ENCODE data around the gene HECW1. TPM values are rescaled to one million over a fixed set of nuclear protein-coding genes. Genes with fewer than 3 reads are reported as not detected.
"Not testable (repeated sequence)": the region's sequence is repeated elsewhere in the genome, so short reads cannot be mapped to it uniquely, and the experiment has no call there.

HECW1 gene
- total RNA-seq, 1 experiment from 2014 or later, result 0.77 TPM

DNA sequence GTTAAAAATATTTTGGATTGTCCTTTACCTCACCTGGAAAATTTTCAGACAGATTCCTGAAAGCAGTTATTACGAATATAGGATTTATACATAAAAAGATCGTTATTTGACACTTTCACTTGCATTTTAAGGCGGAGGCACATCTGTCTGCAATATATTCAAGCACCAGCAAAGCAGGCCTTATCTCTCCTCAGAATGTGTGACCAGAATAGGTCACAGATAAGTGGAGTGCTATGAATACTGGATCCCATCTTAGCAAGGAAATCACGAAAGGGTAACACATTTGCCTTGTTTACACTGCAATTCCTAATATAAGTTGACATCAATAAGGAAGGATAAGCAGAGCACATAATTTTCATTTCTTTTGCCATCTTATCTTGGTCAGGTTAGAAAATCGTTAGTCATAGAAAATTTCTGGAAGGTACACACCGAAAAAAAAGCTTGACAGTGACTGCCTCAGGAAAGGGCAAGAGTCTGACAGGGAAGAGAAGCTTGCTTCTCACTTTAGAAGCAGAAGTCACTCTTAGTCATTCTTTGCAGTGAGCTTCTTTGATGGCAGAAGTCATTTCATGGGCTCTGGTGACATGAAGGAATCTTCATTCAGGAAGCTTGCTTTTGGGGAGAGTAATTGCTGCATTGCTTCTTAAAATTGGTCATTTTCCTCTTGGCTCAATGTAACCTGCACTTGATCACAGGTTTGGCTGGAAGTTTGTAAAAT lies 372.4 kb downstream of the HECW1 start:
- TF ChIP-seq TCF7L2 (IDR thresholded peaks at IDR 0.05; ENCODE audit: low read depth, low read length), result no peak
- H3K4me1 ChIP-seq (ENCODE audit: control insufficient read depth, insufficient read depth, low read length), result no peaks in the 10 kb centered on the region
- intact Hi-C loops (cut with micrococcal nuclease; ENCODE audit: unreplicated experiment), result no loop called here
- no peak for ATAC-seq
- no peak overlapping the region for H3K27ac ChIP-seq (ENCODE audit: low read length)
- in situ Hi-C loops (cut with HindIII; ENCODE audit: low pct_unique_long_range_greater_than_20kb, low sequenced_read_pairs), result no loop called here
- DNase-seq (ENCODE audit: low read depth, low spot score), result no peak
- no peaks in the 10 kb centered on the region for H3K36me3 ChIP-seq (ENCODE audit: control insufficient read depth, insufficient read depth, low read length)
- no peak overlapping the region for H3K4me3 ChIP-seq (ENCODE audit: low read depth in 2 of 2, low read length in 2 of 2)
- ChIA-PET CTCF (no interaction called here), POLR2A (no interaction called here)
- no peaks in the 10 kb centered on the region for H3K9me3 ChIP-seq (ENCODE audit: control insufficient read depth, insufficient read depth, low read depth, low read length)
- BruUV-seq (replicated peaks), result no TSS peak
- 0 out of 2 replicates have a peak, but pooled peaks cover 2% of the 10 kb centered on the region for H3K27me3 ChIP-seq (ENCODE audit: control insufficient read depth, insufficient read depth, low read length)

DNA sequence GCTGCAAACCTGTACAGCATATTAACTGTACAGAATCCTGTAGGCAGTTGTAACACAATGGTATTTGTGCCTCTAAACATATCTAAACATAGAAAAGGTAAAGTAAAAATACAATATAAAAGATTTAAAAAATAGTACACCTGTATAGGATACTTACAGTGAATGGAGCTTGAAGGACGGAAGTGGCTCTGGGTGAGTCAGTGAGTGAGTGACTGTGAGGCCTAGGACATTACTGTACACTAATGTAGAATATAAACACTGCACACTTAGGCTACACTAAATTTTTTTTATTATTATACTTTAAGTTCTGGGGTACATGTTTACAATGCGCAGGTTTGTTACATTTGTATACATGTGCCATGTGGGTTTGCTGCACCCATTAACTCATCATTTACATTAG lies 373.1 kb downstream of the HECW1 start:
- ATAC-seq, result no peak
- CTCF ChIA-PET, result no interaction called here
- Histone ChIP-seq H3K4me3 (ENCODE audit: low read depth in 2 of 2, low read length in 2 of 2) (no peak overlapping the region), H3K36me3 (ENCODE audit: control insufficient read depth, insufficient read depth, low read length) (no peaks in the 10 kb centered on the region), H3K27ac (ENCODE audit: low read length) (no peak overlapping the region), H3K4me1 (ENCODE audit: control insufficient read depth, insufficient read depth, low read length) (no peaks in the 10 kb centered on the region), H3K27me3 (ENCODE audit: control insufficient read depth, insufficient read depth, low read length) (peaks cover 4% of the 10 kb centered on the region; the same call in 1 of the 2 replicates), H3K9me3 (ENCODE audit: control insufficient read depth, insufficient read depth, low read depth, low read length) (no peaks in the 10 kb centered on the region)
- in situ Hi-C loops (cut with HindIII; ENCODE audit: low pct_unique_long_range_greater_than_20kb, low sequenced_read_pairs), result no loop called here
- no peak for DNase-seq (ENCODE audit: low read depth, low spot score)
- POLR2A ChIA-PET, result no interaction called here
- TF ChIP-seq SIN3A (IDR thresholded peaks at IDR 0.05; ENCODE audit: borderline replicate concordance, insufficient read depth, low read depth, low read length), result no peak
- no peak for TF ChIP-seq CTCF (IDR thresholded peaks at IDR 0.05)
- TF ChIP-seq POLR2AphosphoS5 (IDR thresholded peaks at IDR 0.05; ENCODE audit: low read depth, low read length), result no peak
- no peak for TF ChIP-seq TCF7L2 (IDR thresholded peaks at IDR 0.05; ENCODE audit: low read depth, low read length)
- TF ChIP-seq, protein P1, sequence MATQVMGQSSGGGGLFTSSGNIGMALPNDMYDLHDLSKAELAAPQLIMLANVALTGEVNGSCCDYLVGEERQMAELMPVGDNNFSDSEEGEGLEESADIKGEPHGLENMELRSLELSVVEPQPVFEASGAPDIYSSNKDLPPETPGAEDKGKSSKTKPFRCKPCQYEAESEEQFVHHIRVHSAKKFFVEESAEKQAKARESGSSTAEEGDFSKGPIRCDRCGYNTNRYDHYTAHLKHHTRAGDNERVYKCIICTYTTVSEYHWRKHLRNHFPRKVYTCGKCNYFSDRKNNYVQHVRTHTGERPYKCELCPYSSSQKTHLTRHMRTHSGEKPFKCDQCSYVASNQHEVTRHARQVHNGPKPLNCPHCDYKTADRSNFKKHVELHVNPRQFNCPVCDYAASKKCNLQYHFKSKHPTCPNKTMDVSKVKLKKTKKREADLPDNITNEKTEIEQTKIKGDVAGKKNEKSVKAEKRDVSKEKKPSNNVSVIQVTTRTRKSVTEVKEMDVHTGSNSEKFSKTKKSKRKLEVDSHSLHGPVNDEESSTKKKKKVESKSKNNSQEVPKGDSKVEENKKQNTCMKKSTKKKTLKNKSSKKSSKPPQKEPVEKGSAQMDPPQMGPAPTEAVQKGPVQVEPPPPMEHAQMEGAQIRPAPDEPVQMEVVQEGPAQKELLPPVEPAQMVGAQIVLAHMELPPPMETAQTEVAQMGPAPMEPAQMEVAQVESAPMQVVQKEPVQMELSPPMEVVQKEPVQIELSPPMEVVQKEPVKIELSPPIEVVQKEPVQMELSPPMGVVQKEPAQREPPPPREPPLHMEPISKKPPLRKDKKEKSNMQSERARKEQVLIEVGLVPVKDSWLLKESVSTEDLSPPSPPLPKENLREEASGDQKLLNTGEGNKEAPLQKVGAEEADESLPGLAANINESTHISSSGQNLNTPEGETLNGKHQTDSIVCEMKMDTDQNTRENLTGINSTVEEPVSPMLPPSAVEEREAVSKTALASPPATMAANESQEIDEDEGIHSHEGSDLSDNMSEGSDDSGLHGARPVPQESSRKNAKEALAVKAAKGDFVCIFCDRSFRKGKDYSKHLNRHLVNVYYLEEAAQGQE (IDR thresholded peaks at IDR 0.05; ENCODE audit: insufficient read depth in 1 of 2, low read depth in 2 of 2, low read length in 1 of 2), result no peak
- no TSS peak for BruUV-seq (replicated peaks)
- intact Hi-C loops (cut with micrococcal nuclease; ENCODE audit: unreplicated experiment), result no loop called here

DNA sequence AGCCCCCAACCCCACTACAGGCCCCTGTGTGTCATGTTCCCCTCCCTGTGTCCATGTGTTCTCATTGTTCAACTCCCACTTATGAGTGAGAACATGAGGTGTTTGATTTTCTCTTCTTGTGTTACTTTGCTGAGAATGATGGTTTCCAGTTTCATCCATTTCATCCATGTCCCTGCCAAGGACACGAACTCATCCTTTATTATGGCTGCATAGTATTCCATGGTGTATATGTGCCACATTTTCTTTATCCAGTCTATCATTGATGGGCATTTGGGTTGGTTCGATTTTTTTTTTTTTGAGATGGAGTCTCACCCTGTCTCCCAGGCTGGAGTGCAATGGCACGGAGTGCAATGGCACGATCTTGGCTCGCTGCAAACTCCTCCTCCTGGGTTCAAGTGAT lies 373.6 kb downstream of the HECW1 start:
- H3K4me1 ChIP-seq (ENCODE audit: control insufficient read depth, insufficient read depth, low read length); CTCF ChIA-PET; intact Hi-C loops (cut with micrococcal nuclease; ENCODE audit: unreplicated experiment): not testable (repeated sequence)

More for the DNA sequence above, 373.6 kb downstream of the HECW1 start:
- DNase-seq (ENCODE audit: low read depth, low spot score); H3K4me3 ChIP-seq (ENCODE audit: low read depth in 2 of 2, low read length in 2 of 2); H3K9me3 ChIP-seq (ENCODE audit: control insufficient read depth, insufficient read depth, low read depth, low read length); H3K27ac ChIP-seq (ENCODE audit: low read length); in situ Hi-C loops (cut with HindIII; ENCODE audit: low pct_unique_long_range_greater_than_20kb, low sequenced_read_pairs); H3K36me3 ChIP-seq (ENCODE audit: control insufficient read depth, insufficient read depth, low read length); H3K27me3 ChIP-seq (ENCODE audit: control insufficient read depth, insufficient read depth, low read length); ATAC-seq; POLR2A ChIA-PET; BruUV-seq (replicated peaks): not testable (repeated sequence)
